Esophagus squamous epithelium (tissue), 5 donors: ENCODE measurements around the gene INTS7. TPM values are rescaled to one million over a fixed set of nuclear protein-coding genes. Genes with fewer than 3 reads are reported as not detected.

Source experiments
- DNase-seq: peaks from one replicate; lab custom pipeline; 2025; lab: John Stamatoyannopoulos, UW
- H3K27ac ChIP-seq, 4 donors: fragments of 200-600 bp; sonication (generic); one replicate each; pipeline ENCODE4 v1.5.1; 2016 to 2019; ENCODE audit warnings: mild to moderate bottlenecking in 1 of 4
- H3K27me3 ChIP-seq, 4 donors: fragments of 200-600 bp; sonication (generic); 1 replicate in 3 of 4; 2 replicates in 1 of 4; pipeline versions ENCODE4 v1.5.1 to v1.6.0; 2017 to 2021; ENCODE audit warnings: antibody characterized with exemption in 1 of 4
- H3K36me3 ChIP-seq, 3 donors: fragments of 200-600 bp; sonication (generic); one replicate each; pipeline ENCODE4 v1.5.1; 2016 to 2019
- H3K4me1 ChIP-seq, 3 donors: fragments of 200-600 bp; sonication (generic); one replicate each; pipeline ENCODE4 v1.5.1; 2017 to 2019
- H3K4me3 ChIP-seq, 4 donors: fragments of 200-600 bp; sonication (generic); 1 replicate in 3 of 4; 2 replicates in 1 of 4; pipeline ENCODE4 v1.5.1; 2016 to 2019; ENCODE audit warnings: mild to moderate bottlenecking in 2 of 4, moderate library complexity in 1 of 4
- H3K9me3 ChIP-seq, 3 donors: fragments of 200-600 bp; sonication (generic); one replicate each; pipeline ENCODE4 v1.5.1; 2016 to 2019
- CTCF ChIP-seq, 6 experiments: fragments of 450-650 bp in 4 of 6; fragments of 200-600 bp in 2 of 6; sonication (generic) in 2 of 6; IDR thresholded peaks; one replicate each; pipeline ENCODE4 v1.5.1; 2016 to 2019; ENCODE audit warnings: antibody characterized with exemption in 6 of 6, mild to moderate bottlenecking in 4 of 6, moderate library complexity in 4 of 6
- POLR2A ChIP-seq, 4 donors: fragments of 450-650 bp; IDR thresholded peaks; one replicate each; pipeline ENCODE4 v1.6.1; 2017; ENCODE audit warnings: antibody characterized with exemption in 4 of 4, mild to moderate bottlenecking in 4 of 4, moderate library complexity in 3 of 4
- WGBS, 2 donors: methylation state at CpG; one replicate each; pipeline ENCODE4 v1.1.5; 2018; 5-methylcytosine and 5-hydroxymethylcytosine counted together
- intact Hi-C: fragments of 100-400 bp; cut with DNase I; formaldehyde crosslinking; loops from one replicate; pipeline ENCODE4 v1.15.0; 2022
- total RNA-seq, 4 donors: library from RNA; depleted of rRNA; stranded (reverse); fragments of >200 nt; gene quantifications; one replicate each; pipeline ENCODE4 v1.1.0, GENCODE V29; 2016
- donor health status: DM: yes; HTN: yes; CAD: no.

Gene INTS7
- total RNA-seq, 4 donors from 2014 or later, result 13.8 to 20.7 (median 14.4) TPM

- TF ChIP-seq CTCF (IDR thresholded peaks at IDR 0.05) (no peak), POLR2A (IDR thresholded peaks at IDR 0.05) (no peak)
- H3K4me1 ChIP-seq, result peaks cover 10 to 24% (median 17%) of the 10 kb centered on the region in 3 donors
- no peak overlapping the region for H3K27ac ChIP-seq
- no peaks in the 10 kb centered on the region for H3K9me3 ChIP-seq
- no peak overlapping the region for H3K4me3 ChIP-seq
- no peaks in the 10 kb centered on the region for H3K27me3 ChIP-seq
- intact Hi-C loops, result no loop called here
- H3K36me3 ChIP-seq, result no peaks in the 10 kb centered on the region
- no peak for DNase-seq
- WGBS, 2 donors, result 58 to 61% methylated on average over 5 to 7 of the region's 7 CpGs
These were observed 101.2 kb downstream of the INTS7 start for GRCh38 chr1:211933946-211934714.

GRCh38 chr1:211932933-211933254 is 102.5 kb downstream of the INTS7 start:
- Histone ChIP-seq H3K4me1 (peaks cover 18 to 24% (median 18%) of the 10 kb centered on the region in 3 donors), H3K9me3 (no peaks in the 10 kb centered on the region), H3K27ac (no peak overlapping the region), H3K27me3 (no peaks in the 10 kb centered on the region), H3K36me3 (no peaks in the 10 kb centered on the region), H3K4me3 (no peak overlapping the region)
- no peak for TF ChIP-seq CTCF (IDR thresholded peaks at IDR 0.05)
- TF ChIP-seq POLR2A (IDR thresholded peaks at IDR 0.05), result no peak
- no peak for DNase-seq
- intact Hi-C loops, result no loop called here

GRCh38 chr1:211932231-211932932 is 103.0 kb downstream of the INTS7 start:
- Histone ChIP-seq H3K36me3 (no peaks in the 10 kb centered on the region), H3K27ac (no peak overlapping the region), H3K4me1 (peaks cover 18 to 29% (median 18%) of the 10 kb centered on the region in 3 donors), H3K4me3 (no peak overlapping the region), H3K9me3 (no peaks in the 10 kb centered on the region), H3K27me3 (no peaks in the 10 kb centered on the region)
- 75 to 89% methylated on average over 4 to 7 of the region's 9 CpGs for WGBS, 2 donors
- intact Hi-C loops, result no loop called here
- TF ChIP-seq POLR2A (IDR thresholded peaks at IDR 0.05), result no peak
- no peak for TF ChIP-seq CTCF (IDR thresholded peaks at IDR 0.05)
- DNase-seq, result no peak

- no peak for TF ChIP-seq POLR2A (IDR thresholded peaks at IDR 0.05)
- H3K27me3 ChIP-seq, result no peaks in the 10 kb centered on the region
- H3K9me3 ChIP-seq, result no peaks in the 10 kb centered on the region
- DNase-seq, result no peak
- 74 to 84% methylated on average over 2 of the region's 2 CpGs for WGBS, 2 donors
- no peak overlapping the region for H3K4me3 ChIP-seq
- intact Hi-C loops, result no loop called here
- peaks cover 18 to 41% (median 18%) of the 10 kb centered on the region in 3 donors for H3K4me1 ChIP-seq
- peak overlapping the region; percentile 78 to 91 (median 85) for H3K27ac ChIP-seq
- no peaks in the 10 kb centered on the region for H3K36me3 ChIP-seq
These were observed 105.7 kb downstream of the INTS7 start for GRCh38 chr1:211929683-211930082.

- DNase-seq, result no peak
- H3K27me3 ChIP-seq, result no peaks in the 10 kb centered on the region
- H3K4me1 ChIP-seq, result peaks cover 18 to 46% (median 18%) of the 10 kb centered on the region in 3 donors
- no peak overlapping the region for H3K4me3 ChIP-seq
- intact Hi-C loops, result no loop called here
- TF ChIP-seq CTCF (IDR thresholded peaks at IDR 0.05), result no peak
- TF ChIP-seq POLR2A (IDR thresholded peaks at IDR 0.05), result no peak
- WGBS, 2 donors, result 26 to 43% methylated on average over 9 of the region's 9 CpGs
- no peaks in the 10 kb centered on the region for H3K36me3 ChIP-seq
- no peaks in the 10 kb centered on the region for H3K9me3 ChIP-seq
- peak overlapping the region; percentile 78 to 91 (median 85) for H3K27ac ChIP-seq
These were observed 106.2 kb downstream of the INTS7 start for GRCh38 chr1:211928993-211929637.
